Psoas muscle (tissue), 8 donors: Measurements from ENCODE around the gene AP1M1. TPM values are rescaled to one million over a fixed set of nuclear protein-coding genes. Genes with fewer than 3 reads are reported as not detected.
A peak's percentile ranks its signal among the peaks of the same experiment; 100 is the strongest.

ENCODE experiments used
- ATAC-seq, 4 donors: fragments of 200-7000 bp; cut with Tn5 transposase; one replicate each; pipeline ENCODE4 v1.9.1; 2020; ENCODE audit warnings: moderate library complexity in 3 of 4, mild to moderate bottlenecking in 2 of 4
- DNase-seq, 2 donors: peaks; one replicate each; pipeline ENCODE4 v3.0.0-alpha.2; 2020
- H3K27ac ChIP-seq: fragments of 200-600 bp; one replicate; pipeline ENCODE4 v1.8.0; 2022
- H3K27me3 ChIP-seq, 3 donors: fragments of 200-600 bp in 1 of 3; one replicate each; pipeline versions ENCODE4 v1.6.1 to v1.8.0; 2013 to 2022; ENCODE audit warnings: low read length in 2 of 3, mild to moderate bottlenecking in 2 of 3, moderate library complexity in 1 of 3; ENCODE audit not compliant: insufficient read depth in 3 of 3
- H3K36me3 ChIP-seq, 2 donors: fragments of 200-600 bp in 1 of 2; one replicate each; pipeline versions ENCODE4 v1.6.1 to v1.8.0; 2013 to 2022; ENCODE audit warnings: low read depth in 1 of 2, mild to moderate bottlenecking in 1 of 2, moderate library complexity in 1 of 2; ENCODE audit not compliant: insufficient read depth in 1 of 2
- H3K4me1 ChIP-seq: fragments of 200-600 bp; one replicate; pipeline ENCODE4 v1.8.0; 2022
- H3K4me3 ChIP-seq: fragments of 200-600 bp; one replicate; pipeline ENCODE4 v1.8.0; 2022; ENCODE audit warnings: mild to moderate bottlenecking
- H3K9me3 ChIP-seq: fragments of 200-600 bp; one replicate; pipeline ENCODE4 v1.8.0; 2022
- CTCF ChIP-seq: fragments of 200-600 bp; IDR thresholded peaks from one replicate; pipeline ENCODE4 v1.8.0; 2022; ENCODE audit warnings: antibody characterized with exemption
- WGBS, 3 donors: extraction: QIAGEN DNeasy Blood & Tissue Kit; methylation state at CpG; one replicate each; pipeline versions ENCODE4 v1.1.6 to v1.1.7; 2013; 5-methylcytosine and 5-hydroxymethylcytosine counted together
- intact Hi-C, 2 donors: fragments of 100-400 bp; cut with DNase I; formaldehyde crosslinking; loops; one replicate each; pipeline versions ENCODE4 v1.11.0 to v1.14.2; 2022
- polyA plus RNA-seq, 3 donors: library from polyadenylated mRNA; stranded (reverse); fragments of 200-250 nt; gene quantifications; one replicate each; pipeline ENCODE4 v1.2.3, GENCODE V29; 2013
- total RNA-seq, 4 donors: library from RNA; stranded (reverse); fragmentation: NEBNext Ultra II Directional in 2 of 4; extraction: Animal tissue kit (Norgen Biotek cat#: 25700) in 2 of 4; gene quantifications; one replicate each; pipeline versions ENCODE4 v1.2.1 to v1.2.4, GENCODE V29; 2021 to 2023
- donor health status: healthy with polysubstance abuse.
- donor health status: DM: no; HTN: no; CAD: no; lungs with moderate emphysema.
- donor health status: Bipolar disorder and iron deficiency.
- donor health status: healthy.
- donor health status: DM: yes; HTN: yes; CAD: no.
- donor health status: DM: no; HTN: no; CAD: no.
- donor health status: DM: no; HTN: no; CAD: no.
- donor health status: DM: yes; HTN: yes; CAD: no.

Gene AP1M1
- total and polyA plus RNA-seq, 7 donors = 40.5 to 102 (median 51.0) TPM

GRCh38 chr19:16197188-16197621, 506 bp upstream of the AP1M1 start:
- no peak for TF ChIP-seq CTCF
- Histone ChIP-seq H3K36me3 (peaks cover 0 to 31% of the 10 kb centered on the region in 2 donors), H3K27me3 (no peaks in the 10 kb centered on the region), H3K9me3 (no peaks in the 10 kb centered on the region), H3K4me3 (peak overlapping the region; percentile 100), H3K4me1 (peaks cover 27% of the 10 kb centered on the region), H3K27ac (peak overlapping the region; percentile 89)
- 17 to 34% (median 23%) methylated on average over 2 of the region's 2 CpGs for WGBS, 3 donors
- ATAC-seq (peak in 2 of 4 donors; percentile 1 to 3), DNase-seq (no peak)
- intact Hi-C loops = loop anchor here in 1 of 2 donors (2.0 kb wide), 1 partner anchor 86 kb away; the partner anchor contains the start of gene RAB8A

GRCh38 chr19:16198370-16198651, 600 bp downstream of the AP1M1 start:
- Histone ChIP-seq H3K4me3 (peak overlapping the region; percentile 100), H3K36me3 (peaks cover 0 to 29% of the 10 kb centered on the region in 2 donors), H3K4me1 (peaks cover 27% of the 10 kb centered on the region), H3K27me3 (no peaks in the 10 kb centered on the region), H3K9me3 (no peaks in the 10 kb centered on the region), H3K27ac (peak overlapping the region; percentile 89)
- intact Hi-C loops = no loop called here
- 0% methylated on average over 14 to 18 of the region's 18 CpGs for WGBS, 3 donors
- no peak for TF ChIP-seq CTCF
- ATAC-seq (no peak), DNase-seq (no peak)

- TF ChIP-seq CTCF = no peak
- Histone ChIP-seq H3K27ac (no peak overlapping the region), H3K4me3 (peak overlapping the region; percentile 100), H3K27me3 (no peaks in the 10 kb centered on the region), H3K9me3 (no peaks in the 10 kb centered on the region), H3K36me3 (peaks cover 0 to 34% of the 10 kb centered on the region in 2 donors), H3K4me1 (peaks cover 27% of the 10 kb centered on the region)
- no peak for ATAC-seq
- intact Hi-C loops = no loop called here
- WGBS, 3 donors = 74 to 85% (median 76%) methylated on average over 9 of the region's 9 CpGs
- DNase-seq = no peak
These were observed 1.7 kb downstream of the AP1M1 start for GRCh38 chr19:16199275-16199932.

- H3K27ac ChIP-seq = no peak overlapping the region
- peak; percentile 57 to 78 for DNase-seq
- H3K4me1 ChIP-seq = peaks cover 27% of the 10 kb centered on the region
- 76 to 83% (median 77%) methylated on average over 20 of the region's 20 CpGs for WGBS, 3 donors
- H3K36me3 ChIP-seq = peaks cover 0 to 37% of the 10 kb centered on the region in 2 donors
- H3K4me3 ChIP-seq = no peak overlapping the region
- intact Hi-C loops = no loop called here
- peak in 1 of 4 donors; percentile 22 for ATAC-seq
- no peaks in the 10 kb centered on the region for H3K27me3 ChIP-seq
- no peaks in the 10 kb centered on the region for H3K9me3 ChIP-seq
- TF ChIP-seq CTCF = no peak
These were observed 2.6 kb downstream of the AP1M1 start for GRCh38 chr19:16200038-16201010.
